GM12875 (cell line): ENCODE measurements around the gene VEZF1.

Source experiments
- H3K4me3 ChIP-seq: one replicate; pipeline ENCODE4 v1.5.1; 2011; ENCODE audit warnings: low read depth, low read length, control low read depth
- TF ChIP-seq, protein P1 (sequence below): IDR thresholded peaks from 2 replicates; pipeline ENCODE4 v1.5.1; 2011; ENCODE audit warnings: low read depth, mild to moderate bottlenecking, control low read depth, inconsistent platforms, low read length, moderate library complexity, borderline replicate concordance; ENCODE audit not compliant: insufficient read depth

VEZF1 gene

DNA sequence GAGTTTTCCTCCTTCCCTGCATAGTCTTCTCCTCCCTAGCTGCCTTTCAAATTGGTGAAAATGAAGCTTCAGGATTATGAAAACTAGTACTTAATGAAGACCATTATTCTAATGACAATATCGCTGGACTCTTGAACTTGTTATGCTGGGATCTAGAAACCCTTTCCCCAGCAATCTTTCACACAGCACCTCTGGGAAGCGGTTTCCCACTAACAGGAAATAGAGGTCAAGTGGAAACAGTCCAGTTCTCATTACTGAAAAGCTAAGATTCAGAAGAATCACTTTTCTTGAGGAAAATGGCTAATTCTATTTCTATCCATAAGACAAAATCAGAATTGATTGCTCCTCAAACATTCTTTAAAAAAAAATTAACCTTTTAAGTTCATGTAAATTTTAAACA lies 2.0 kb upstream of the VEZF1 start:
- TF ChIP-seq, protein P1, sequence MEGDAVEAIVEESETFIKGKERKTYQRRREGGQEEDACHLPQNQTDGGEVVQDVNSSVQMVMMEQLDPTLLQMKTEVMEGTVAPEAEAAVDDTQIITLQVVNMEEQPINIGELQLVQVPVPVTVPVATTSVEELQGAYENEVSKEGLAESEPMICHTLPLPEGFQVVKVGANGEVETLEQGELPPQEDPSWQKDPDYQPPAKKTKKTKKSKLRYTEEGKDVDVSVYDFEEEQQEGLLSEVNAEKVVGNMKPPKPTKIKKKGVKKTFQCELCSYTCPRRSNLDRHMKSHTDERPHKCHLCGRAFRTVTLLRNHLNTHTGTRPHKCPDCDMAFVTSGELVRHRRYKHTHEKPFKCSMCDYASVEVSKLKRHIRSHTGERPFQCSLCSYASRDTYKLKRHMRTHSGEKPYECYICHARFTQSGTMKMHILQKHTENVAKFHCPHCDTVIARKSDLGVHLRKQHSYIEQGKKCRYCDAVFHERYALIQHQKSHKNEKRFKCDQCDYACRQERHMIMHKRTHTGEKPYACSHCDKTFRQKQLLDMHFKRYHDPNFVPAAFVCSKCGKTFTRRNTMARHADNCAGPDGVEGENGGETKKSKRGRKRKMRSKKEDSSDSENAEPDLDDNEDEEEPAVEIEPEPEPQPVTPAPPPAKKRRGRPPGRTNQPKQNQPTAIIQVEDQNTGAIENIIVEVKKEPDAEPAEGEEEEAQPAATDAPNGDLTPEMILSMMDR: no peak
- H3K4me3 ChIP-seq: no peak overlapping the region

- H3K4me3 ChIP-seq: peak overlapping the region; percentile 86
- TF ChIP-seq, protein P1: no peak
Measured at GRCh38 chr17:57988301-57989250, 522 bp upstream of the VEZF1 start.

GRCh38 chr17:57986841-57987580 lies 1.0 kb downstream of the VEZF1 start:
- TF ChIP-seq, protein P1: no peak
- H3K4me3 ChIP-seq: peak overlapping the region; percentile 86

DNA sequence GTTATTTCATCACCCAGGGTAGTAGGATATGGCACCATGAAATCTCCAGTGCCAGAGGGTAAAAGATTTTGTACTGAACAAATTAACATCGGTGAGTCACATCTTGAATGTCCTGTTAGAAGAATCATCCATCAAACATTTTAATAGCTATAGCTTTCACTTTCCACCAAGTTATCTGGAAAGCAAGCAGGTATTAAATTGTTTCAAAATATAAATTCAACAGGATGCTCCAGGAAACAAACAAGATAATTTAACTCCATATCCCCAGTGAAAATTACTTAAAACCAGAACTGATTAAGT lies 2.4 kb downstream of the VEZF1 start:
- TF ChIP-seq, protein P1: no peak
- H3K4me3 ChIP-seq: no peak overlapping the region

GRCh38 chr17:57984936-57985674 lies 2.9 kb downstream of the VEZF1 start:
- no peak overlapping the region for H3K4me3 ChIP-seq
- TF ChIP-seq, protein P1: no peak

DNA sequence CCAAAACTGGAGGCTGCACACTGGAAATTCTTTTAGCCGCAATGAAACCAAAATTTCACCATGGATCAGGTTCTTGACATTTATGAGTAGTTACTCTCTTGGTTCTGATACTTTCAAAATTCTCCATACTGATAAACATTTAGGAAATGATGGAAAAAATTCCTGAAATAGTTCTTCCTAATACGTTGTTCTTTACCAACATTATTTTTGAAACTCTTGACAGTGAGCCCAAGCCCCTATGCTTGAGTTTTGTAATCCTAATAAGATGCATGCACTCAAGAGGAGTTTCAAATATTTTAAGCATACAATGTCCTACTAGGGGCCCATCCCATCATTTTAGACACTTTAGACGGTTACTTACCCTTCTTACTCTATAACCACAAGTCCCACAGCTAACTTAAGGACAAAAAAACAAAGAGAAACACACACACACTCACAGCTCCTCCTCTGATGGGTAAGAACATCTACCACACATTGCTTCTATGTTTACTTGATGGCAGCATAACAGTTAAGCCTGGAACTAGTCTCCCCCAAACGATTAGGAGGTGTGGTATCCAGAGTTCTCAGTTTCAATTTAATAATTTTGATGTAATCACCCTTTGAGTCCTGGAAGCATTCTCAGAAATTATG lies 3.7 kb downstream of the VEZF1 start:
- H3K4me3 ChIP-seq: no peak overlapping the region
- TF ChIP-seq, protein P1: no peak
